Adrenal gland (tissue), 5 donors: ENCODE measurements around the gene TUBA8.
"Not testable (repeated sequence)": the region's sequence is repeated elsewhere in the genome, so short reads cannot be mapped to it uniquely, and the experiment has no call there.

Experiments used
- CTCF ChIP-seq, 6 experiments: fragments of 450-650 bp in 4 of 6; fragments of 200-600 bp in 2 of 6; sonication (generic) in 1 of 6; IDR thresholded peaks; 1 replicate in 5 of 6; 2 replicates in 1 of 6; pipeline versions ENCODE4 v1.5.1 to v1.8.0; 2016 to 2021; ENCODE audit warnings: antibody characterized with exemption in 6 of 6, mild to moderate bottlenecking in 2 of 6, moderate library complexity in 1 of 6
- POLR2A ChIP-seq, 2 donors: fragments of 450-650 bp; IDR thresholded peaks; one replicate each; pipeline ENCODE4 v1.6.1; 2017; ENCODE audit warnings: antibody characterized with exemption in 2 of 2, mild to moderate bottlenecking in 2 of 2, moderate library complexity in 1 of 2
- donor health status: DM: no; HTN: no; CAD: no.

GRCh38 chr22:18172776-18173175 is 62.2 kb downstream of the TUBA8 start:
- not testable (repeated sequence) for TF ChIP-seq CTCF, POLR2A (IDR thresholded peaks at IDR 0.05)
